Measurements from ENCODE around the gene KLK6.

Gene KLK6

GRCh38 chr19:50943074-50943828 lies 26.1 kb downstream of the KLK6 start:
- H3K9ac ChIP-seq (ENCODE audit: low read length): no peak overlapping the region
- no peak for TF ChIP-seq EZH2phosphoT487 (conservative IDR thresholded peaks at IDR 0.05; ENCODE audit: low read length)
- TF ChIP-seq CTCF (IDR thresholded peaks at IDR 0.05; ENCODE audit: insufficient read depth, low read length, poor library complexity, severe bottlenecking): no peak
- no peaks in the 10 kb centered on the region for H3K9me2 ChIP-seq (replicated peaks; ENCODE audit: insufficient read depth, low read length)
- no peaks in the 10 kb centered on the region for H3K36me3 ChIP-seq (ENCODE audit: low read length)
- H3F3A ChIP-seq (ENCODE audit: insufficient read depth): no peaks in the 10 kb centered on the region
- no peaks in the 10 kb centered on the region for H4K20me1 ChIP-seq (ENCODE audit: low read depth, low read length)
- H3K4me3 ChIP-seq (ENCODE audit: insufficient read depth, low read length, poor library complexity, severe bottlenecking): no peak overlapping the region
- no peak overlapping the region for H3K4me2 ChIP-seq (ENCODE audit: low read depth, low read length, poor library complexity, severe bottlenecking)
- H3K79me2 ChIP-seq (ENCODE audit: insufficient read depth, low read length): no peaks in the 10 kb centered on the region
- no peaks in the 10 kb centered on the region for H3K9me3 ChIP-seq (ENCODE audit: insufficient read depth, low read length)
- H3K27ac ChIP-seq (ENCODE audit: low read depth, low read length): no peak overlapping the region
- H2AFZ ChIP-seq (ENCODE audit: low read depth, low read length, severe bottlenecking): no peak overlapping the region
- H3K27me3 ChIP-seq (ENCODE audit: low read length): no peaks in the 10 kb centered on the region

- Histone ChIP-seq H3K79me2 (ENCODE audit: insufficient read depth, low read length) (no peaks in the 10 kb centered on the region), H3K9me2 (replicated peaks; ENCODE audit: insufficient read depth, low read length) (no peaks in the 10 kb centered on the region), H3K4me3 (ENCODE audit: insufficient read depth, low read length, poor library complexity, severe bottlenecking) (no peak overlapping the region), H3K4me2 (ENCODE audit: low read depth, low read length, poor library complexity, severe bottlenecking) (no peak overlapping the region), H3K36me3 (ENCODE audit: low read length) (no peaks in the 10 kb centered on the region), H3K27me3 (ENCODE audit: low read length) (no peaks in the 10 kb centered on the region), H4K20me1 (ENCODE audit: low read depth, low read length) (no peaks in the 10 kb centered on the region), H3K9ac (ENCODE audit: low read length) (no peak overlapping the region), H3K9me3 (ENCODE audit: insufficient read depth, low read length) (no peaks in the 10 kb centered on the region), H2AFZ (ENCODE audit: low read depth, low read length, severe bottlenecking) (no peak overlapping the region), H3F3A (ENCODE audit: insufficient read depth) (no peaks in the 10 kb centered on the region), H3K27ac (ENCODE audit: low read depth, low read length) (no peak overlapping the region)
- TF ChIP-seq EZH2phosphoT487 (conservative IDR thresholded peaks at IDR 0.05; ENCODE audit: low read length): no peak
- TF ChIP-seq CTCF (IDR thresholded peaks at IDR 0.05; ENCODE audit: insufficient read depth, low read length, poor library complexity, severe bottlenecking): no peak
Measured at GRCh38 chr19:50939596-50939995, 29.8 kb downstream of the KLK6 start.

GRCh38 chr19:50933640-50934039 lies 35.8 kb downstream of the KLK6 start:
- no peak for TF ChIP-seq EZH2phosphoT487 (conservative IDR thresholded peaks at IDR 0.05; ENCODE audit: low read length)
- no peak for TF ChIP-seq CTCF (IDR thresholded peaks at IDR 0.05; ENCODE audit: insufficient read depth, low read length, poor library complexity, severe bottlenecking)
- Histone ChIP-seq H3K9ac (ENCODE audit: low read length) (no peak overlapping the region), H3F3A (ENCODE audit: insufficient read depth) (no peaks in the 10 kb centered on the region), H3K9me2 (replicated peaks; ENCODE audit: insufficient read depth, low read length) (no peaks in the 10 kb centered on the region), H3K27me3 (ENCODE audit: low read length) (no peaks in the 10 kb centered on the region), H3K4me2 (ENCODE audit: low read depth, low read length, poor library complexity, severe bottlenecking) (no peak overlapping the region), H3K4me3 (ENCODE audit: insufficient read depth, low read length, poor library complexity, severe bottlenecking) (no peak overlapping the region), H3K36me3 (ENCODE audit: low read length) (no peaks in the 10 kb centered on the region), H2AFZ (ENCODE audit: low read depth, low read length, severe bottlenecking) (no peak overlapping the region), H3K27ac (ENCODE audit: low read depth, low read length) (no peak overlapping the region), H4K20me1 (ENCODE audit: low read depth, low read length) (no peaks in the 10 kb centered on the region), H3K79me2 (ENCODE audit: insufficient read depth, low read length) (no peaks in the 10 kb centered on the region), H3K9me3 (ENCODE audit: insufficient read depth, low read length) (no peaks in the 10 kb centered on the region)
